ENCODE measurements around the gene MAFG. TPM values are rescaled to one million over a fixed set of nuclear protein-coding genes. Genes with fewer than 3 reads are reported as not detected.
A peak's percentile ranks its signal among the peaks of the same experiment; 100 is the strongest.

MAFG gene
- total RNA-seq, 6 donors from 2014 or later: 23.0 to 46.4 (median 28.8) TPM

DNA sequence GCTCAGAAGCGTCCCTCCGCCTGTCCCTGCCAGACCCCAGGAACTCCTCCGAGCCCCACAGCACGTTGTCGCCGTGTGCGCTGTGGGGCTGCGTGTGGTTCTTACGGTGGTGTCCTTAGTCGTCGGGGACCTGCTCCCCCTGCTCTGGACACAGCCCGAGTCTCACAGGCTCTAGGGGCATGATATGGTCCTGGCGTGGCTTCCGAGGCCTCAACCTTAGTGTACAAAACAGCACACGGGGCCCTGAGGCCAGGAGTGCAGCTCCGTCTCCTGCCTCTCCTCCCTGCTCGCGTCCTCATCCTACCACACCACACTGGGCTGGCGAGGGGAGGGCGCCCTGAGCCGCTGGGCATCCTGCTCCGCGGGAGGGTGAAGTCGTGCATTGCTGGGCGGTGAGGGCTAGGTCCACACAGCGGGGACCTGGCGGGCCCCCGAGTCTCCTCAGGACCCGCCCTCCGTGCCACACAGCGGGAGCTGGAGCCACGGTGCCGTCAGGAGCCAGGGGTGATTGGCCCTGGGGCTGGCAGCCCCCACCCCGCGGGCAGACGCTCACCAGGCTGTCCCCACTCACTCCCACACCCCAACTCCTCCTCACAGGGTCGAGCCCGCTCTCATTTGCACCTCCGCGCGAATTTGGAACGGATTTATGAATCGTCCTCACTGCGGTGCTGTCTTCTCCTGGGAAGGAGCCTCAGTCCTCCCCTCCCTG is 1.2 kb upstream of the MAFG start:
- DNase-seq (peak in 1 of 2 donors; percentile 82), ATAC-seq (ENCODE audit: low FRiP score in 2 of 2) (no peak)
- Histone ChIP-seq H3K27ac (peak overlapping the region in 1 of 4 donors; percentile 99), H3K4me1 (peaks cover 26 to 54% (median 49%) of the 10 kb centered on the region in 4 donors), H3K4me3 (peak overlapping the region in 3 of 4 donors; percentile 76 to 100 (median 99)), H3K36me3 (no peaks in the 10 kb centered on the region), H3K27me3 (peaks cover 0 to 10% (median 1%) of the 10 kb centered on the region in 4 donors), H3K9me3 (no peaks in the 10 kb centered on the region)
- WGBS, 2 donors: 36 to 58% methylated on average over 10 to 29 of the region's 44 CpGs
- TF ChIP-seq, protein P1, sequence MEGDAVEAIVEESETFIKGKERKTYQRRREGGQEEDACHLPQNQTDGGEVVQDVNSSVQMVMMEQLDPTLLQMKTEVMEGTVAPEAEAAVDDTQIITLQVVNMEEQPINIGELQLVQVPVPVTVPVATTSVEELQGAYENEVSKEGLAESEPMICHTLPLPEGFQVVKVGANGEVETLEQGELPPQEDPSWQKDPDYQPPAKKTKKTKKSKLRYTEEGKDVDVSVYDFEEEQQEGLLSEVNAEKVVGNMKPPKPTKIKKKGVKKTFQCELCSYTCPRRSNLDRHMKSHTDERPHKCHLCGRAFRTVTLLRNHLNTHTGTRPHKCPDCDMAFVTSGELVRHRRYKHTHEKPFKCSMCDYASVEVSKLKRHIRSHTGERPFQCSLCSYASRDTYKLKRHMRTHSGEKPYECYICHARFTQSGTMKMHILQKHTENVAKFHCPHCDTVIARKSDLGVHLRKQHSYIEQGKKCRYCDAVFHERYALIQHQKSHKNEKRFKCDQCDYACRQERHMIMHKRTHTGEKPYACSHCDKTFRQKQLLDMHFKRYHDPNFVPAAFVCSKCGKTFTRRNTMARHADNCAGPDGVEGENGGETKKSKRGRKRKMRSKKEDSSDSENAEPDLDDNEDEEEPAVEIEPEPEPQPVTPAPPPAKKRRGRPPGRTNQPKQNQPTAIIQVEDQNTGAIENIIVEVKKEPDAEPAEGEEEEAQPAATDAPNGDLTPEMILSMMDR (IDR thresholded peaks at IDR 0.05): no peak
- no peak for TF ChIP-seq EP300 (IDR thresholded peaks at IDR 0.05)
- no peak for TF ChIP-seq POLR2AphosphoS5 (IDR thresholded peaks at IDR 0.05)
- TF ChIP-seq POLR2A (IDR thresholded peaks at IDR 0.05): no peak

DNA sequence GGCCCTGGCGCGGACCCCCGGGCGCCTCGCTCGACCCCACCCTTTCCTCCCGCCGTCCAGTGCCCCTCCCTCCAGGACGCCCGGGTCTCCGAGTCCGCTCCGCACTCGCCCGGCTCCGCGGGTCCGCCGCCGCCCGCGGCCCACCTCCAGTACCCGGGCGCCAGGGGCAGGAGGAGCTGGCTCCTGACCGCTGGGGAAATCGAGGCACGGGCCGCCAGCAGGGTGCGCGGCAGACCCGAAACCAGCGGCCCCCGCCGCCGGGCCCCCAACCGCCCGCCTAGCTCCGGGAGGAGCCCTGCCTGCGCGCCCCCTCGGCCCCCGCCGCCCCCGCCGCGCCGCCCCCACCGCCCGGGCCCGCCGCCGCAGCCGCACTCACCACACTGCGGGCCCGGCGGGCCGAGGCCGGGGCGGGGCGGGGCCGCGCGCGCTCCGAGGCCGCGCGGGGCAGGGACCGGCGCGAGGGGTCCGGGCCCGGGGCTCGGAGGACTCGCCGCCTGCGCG is 333 bp downstream of the MAFG start:
- peaks cover 0 to 10% (median 1%) of the 10 kb centered on the region in 4 donors for H3K27me3 ChIP-seq
- no peak for DNase-seq
- TF ChIP-seq, protein P1 (IDR thresholded peaks at IDR 0.05): peak in 1 of 6 experiments; percentile 3
- TF ChIP-seq EP300 (IDR thresholded peaks at IDR 0.05): no peak
- peak overlapping the region; percentile 76 to 100 (median 100) for H3K4me3 ChIP-seq
- no peaks in the 10 kb centered on the region for H3K9me3 ChIP-seq
- WGBS, 2 donors: 0% methylated on average over 24 of the region's 78 CpGs; no CpG with 5 or more reads in 1 of the 2 donors
- H3K27ac ChIP-seq: peak overlapping the region; percentile 94 to 99 (median 96)
- peak in 1 of 2 donors; percentile 27 for ATAC-seq (ENCODE audit: low FRiP score in 2 of 2)
- H3K4me1 ChIP-seq: peaks cover 38 to 68% (median 61%) of the 10 kb centered on the region in 4 donors
- peaks cover 6 to 8% (median 6%) of the 10 kb centered on the region in 4 donors for H3K36me3 ChIP-seq

DNA sequence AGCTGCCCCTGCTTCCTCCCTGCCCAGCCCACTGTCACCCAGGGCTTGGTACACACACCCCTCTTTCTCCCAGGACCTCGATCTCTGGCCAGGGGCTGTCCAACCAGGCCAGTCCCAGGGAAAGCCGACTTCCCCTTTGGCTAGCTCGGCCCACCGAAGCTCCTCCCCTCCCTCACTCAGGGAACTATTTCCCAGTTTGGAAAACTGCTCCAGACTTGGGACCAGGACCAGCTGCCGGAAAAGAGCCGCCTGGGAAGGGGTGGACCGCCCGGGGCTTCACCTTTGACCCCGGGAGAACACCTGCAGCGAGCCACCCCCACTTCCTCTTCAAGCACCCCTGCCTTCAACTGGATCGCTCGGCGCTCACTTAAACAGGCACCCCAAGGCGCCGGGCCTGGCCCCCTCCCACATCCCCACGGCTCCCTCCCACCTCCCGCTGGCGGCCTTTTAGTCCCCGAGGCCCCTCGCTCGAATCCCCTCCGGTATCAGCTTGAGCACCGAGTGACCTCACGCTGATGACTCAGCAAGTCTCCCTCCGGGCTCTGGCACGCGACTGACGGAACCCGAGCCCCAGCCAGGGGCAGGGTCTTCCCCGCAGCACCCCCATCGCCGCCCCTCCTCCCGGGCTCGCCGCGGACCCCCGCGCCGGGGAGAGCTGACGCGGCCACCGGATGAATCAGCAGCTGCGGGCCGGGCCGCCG is 934 bp downstream of the MAFG start:
- WGBS, 2 donors: 0 to 1% methylated on average over 5 to 28 of the region's 46 CpGs
- Histone ChIP-seq H3K4me3 (peak overlapping the region; percentile 76 to 100 (median 100)), H3K9me3 (no peaks in the 10 kb centered on the region), H3K27me3 (peaks cover 0 to 10% (median 1%) of the 10 kb centered on the region in 4 donors), H3K36me3 (peaks cover 8 to 14% (median 10%) of the 10 kb centered on the region in 4 donors), H3K4me1 (peaks cover 38 to 66% (median 60%) of the 10 kb centered on the region in 4 donors), H3K27ac (peak overlapping the region; percentile 94 to 99 (median 96))
- DNase-seq (peak; percentile 88 to 90), ATAC-seq (ENCODE audit: low FRiP score in 2 of 2) (peak; percentile 71 to 75)
- TF ChIP-seq POLR2AphosphoS5 (IDR thresholded peaks at IDR 0.05) (peak; percentile 31 to 51), POLR2A (IDR thresholded peaks at IDR 0.05) (peak in 1 of 4 donors; percentile 62), EP300 (IDR thresholded peaks at IDR 0.05) (no peak)
- TF ChIP-seq, protein P1 (IDR thresholded peaks at IDR 0.05): peak in 1 of 6 experiments; percentile 4

DNA sequence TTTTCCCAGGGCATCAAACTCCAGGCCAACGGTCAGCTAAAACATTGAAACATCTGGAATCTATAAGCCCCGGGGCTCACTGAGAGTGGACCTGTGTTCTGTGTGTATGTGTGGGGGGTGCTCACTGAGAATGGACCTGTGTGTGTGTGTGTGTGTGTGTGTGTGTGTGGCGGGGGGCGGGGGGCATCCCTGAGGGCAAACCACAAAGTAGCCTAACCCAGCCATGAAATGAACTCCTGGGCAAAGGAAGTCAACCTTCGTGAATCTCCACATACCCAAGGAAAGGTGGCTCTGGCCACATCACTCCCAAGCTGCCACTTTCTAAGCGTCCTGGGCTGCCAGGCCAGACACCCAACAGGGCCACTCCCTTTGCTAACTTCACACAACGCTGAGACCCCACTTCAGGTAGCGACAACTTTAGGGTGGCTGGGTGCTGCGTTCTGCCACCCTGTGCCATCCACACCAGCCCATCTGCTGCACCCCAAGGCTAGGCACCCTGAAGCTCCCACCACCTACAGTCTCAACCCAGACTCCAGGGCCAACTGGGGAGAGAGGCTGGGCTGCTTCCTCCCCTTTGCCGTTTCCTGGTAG is 1.6 kb downstream of the MAFG start:
- 41 to 44% methylated on average over 8 of the region's 10 CpGs for WGBS, 2 donors
- Histone ChIP-seq H3K27me3 (peaks cover 0 to 10% (median 1%) of the 10 kb centered on the region in 4 donors), H3K4me1 (peaks cover 38 to 65% (median 59%) of the 10 kb centered on the region in 4 donors)

More for the DNA sequence above, 1.6 kb downstream of the MAFG start:
- Histone ChIP-seq H3K9me3 (no peaks in the 10 kb centered on the region), H3K36me3 (peaks cover 8 to 18% (median 12%) of the 10 kb centered on the region in 4 donors), H3K27ac (peak overlapping the region; percentile 94 to 99 (median 96)), H3K4me3 (peak overlapping the region; percentile 76 to 100 (median 100))
- DNase-seq (peak in 1 of 2 donors; percentile 20), ATAC-seq (ENCODE audit: low FRiP score in 2 of 2) (no peak)
- TF ChIP-seq POLR2A (IDR thresholded peaks at IDR 0.05) (no peak), EP300 (IDR thresholded peaks at IDR 0.05) (no peak), POLR2AphosphoS5 (IDR thresholded peaks at IDR 0.05) (no peak)
- TF ChIP-seq, protein P1 (IDR thresholded peaks at IDR 0.05): no peak

Data from upper lobe of left lung (tissue), 6 donors.